ENCODE data around the gene SH3PXD2A.
"Not testable (repeated sequence)": the region's sequence is repeated elsewhere in the genome, so short reads cannot be mapped to it uniquely, and the experiment has no call there.

Gene SH3PXD2A

GRCh38 chr10:103732339-103733044 lies 122.9 kb downstream of the SH3PXD2A start:
- TF ChIP-seq CTCF (IDR thresholded peaks at IDR 0.05; ENCODE audit: low read depth, low read length, missing control alignments) = no peak
- no peak for DNase-seq (ENCODE audit: low read depth)
- H3K4me3 ChIP-seq (ENCODE audit: low read depth, low read length) = no peak overlapping the region
- in situ Hi-C loops (cut with HindIII; ENCODE audit: low sequenced_read_pairs) = no loop called here

GRCh38 chr10:103731609-103732270 lies 123.6 kb downstream of the SH3PXD2A start:
- no peak for DNase-seq (ENCODE audit: low read depth)
- no peak for TF ChIP-seq CTCF (IDR thresholded peaks at IDR 0.05; ENCODE audit: low read depth, low read length, missing control alignments)
- H3K4me3 ChIP-seq (ENCODE audit: low read depth, low read length) = no peak overlapping the region
- in situ Hi-C loops (cut with HindIII; ENCODE audit: low sequenced_read_pairs) = no loop called here

GRCh38 chr10:103731026-103731425 lies 124.3 kb downstream of the SH3PXD2A start:
- DNase-seq (ENCODE audit: low read depth); in situ Hi-C loops (cut with HindIII; ENCODE audit: low sequenced_read_pairs); H3K4me3 ChIP-seq (ENCODE audit: low read depth, low read length): not testable (repeated sequence)

GRCh38 chr10:103729851-103730250 lies 125.5 kb downstream of the SH3PXD2A start:
- DNase-seq (ENCODE audit: low read depth) = no peak
- no peak overlapping the region for H3K4me3 ChIP-seq (ENCODE audit: low read depth, low read length)
- TF ChIP-seq CTCF (IDR thresholded peaks at IDR 0.05; ENCODE audit: low read depth, low read length, missing control alignments) = no peak
- in situ Hi-C loops (cut with HindIII; ENCODE audit: low sequenced_read_pairs) = no loop called here

- no peak for TF ChIP-seq CTCF (IDR thresholded peaks at IDR 0.05; ENCODE audit: low read depth, low read length, missing control alignments)
- DNase-seq (ENCODE audit: low read depth) = no peak
- in situ Hi-C loops (cut with HindIII; ENCODE audit: low sequenced_read_pairs) = no loop called here
- no peak overlapping the region for H3K4me3 ChIP-seq (ENCODE audit: low read depth, low read length)
Observed at GRCh38 chr10:103727991-103728689, 127.2 kb downstream of the SH3PXD2A start.

- DNase-seq (ENCODE audit: low read depth) = no peak
- no peak for TF ChIP-seq CTCF (IDR thresholded peaks at IDR 0.05; ENCODE audit: low read depth, low read length, missing control alignments)
- H3K4me3 ChIP-seq (ENCODE audit: low read depth, low read length) = no peak overlapping the region
- in situ Hi-C loops (cut with HindIII; ENCODE audit: low sequenced_read_pairs) = no loop called here
Observed at GRCh38 chr10:103727546-103727963, 127.8 kb downstream of the SH3PXD2A start.

GRCh38 chr10:103726637-103727036 lies 128.7 kb downstream of the SH3PXD2A start:
- DNase-seq (ENCODE audit: low read depth) = no peak
- in situ Hi-C loops (cut with HindIII; ENCODE audit: low sequenced_read_pairs) = no loop called here
- no peak for TF ChIP-seq CTCF (IDR thresholded peaks at IDR 0.05; ENCODE audit: low read depth, low read length, missing control alignments)
- H3K4me3 ChIP-seq (ENCODE audit: low read depth, low read length) = no peak overlapping the region

Data from astrocyte of the cerebellum (primary cell).